ENCODE results near the gene COG7.

DNA sequence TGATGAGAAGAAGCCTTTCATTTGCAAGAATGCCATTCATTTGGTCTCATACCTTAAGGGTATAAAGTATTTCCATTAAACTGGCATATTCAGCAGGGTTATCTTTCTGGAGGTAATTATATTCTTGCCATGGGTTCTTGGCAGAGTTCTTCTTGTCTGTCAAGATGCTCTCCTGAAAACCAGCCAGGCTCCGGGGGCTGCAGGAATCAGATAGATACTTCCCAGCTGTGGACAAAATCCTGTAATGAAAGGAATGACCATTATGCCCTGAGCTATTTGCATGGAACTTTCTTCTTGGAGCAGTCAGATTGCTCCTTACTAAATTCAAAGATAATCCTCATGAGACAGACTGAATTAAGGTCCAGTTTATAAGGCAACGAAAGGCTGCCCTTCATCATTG, 47.0 kb downstream of the COG7 start:
- TF ChIP-seq, protein P1, sequence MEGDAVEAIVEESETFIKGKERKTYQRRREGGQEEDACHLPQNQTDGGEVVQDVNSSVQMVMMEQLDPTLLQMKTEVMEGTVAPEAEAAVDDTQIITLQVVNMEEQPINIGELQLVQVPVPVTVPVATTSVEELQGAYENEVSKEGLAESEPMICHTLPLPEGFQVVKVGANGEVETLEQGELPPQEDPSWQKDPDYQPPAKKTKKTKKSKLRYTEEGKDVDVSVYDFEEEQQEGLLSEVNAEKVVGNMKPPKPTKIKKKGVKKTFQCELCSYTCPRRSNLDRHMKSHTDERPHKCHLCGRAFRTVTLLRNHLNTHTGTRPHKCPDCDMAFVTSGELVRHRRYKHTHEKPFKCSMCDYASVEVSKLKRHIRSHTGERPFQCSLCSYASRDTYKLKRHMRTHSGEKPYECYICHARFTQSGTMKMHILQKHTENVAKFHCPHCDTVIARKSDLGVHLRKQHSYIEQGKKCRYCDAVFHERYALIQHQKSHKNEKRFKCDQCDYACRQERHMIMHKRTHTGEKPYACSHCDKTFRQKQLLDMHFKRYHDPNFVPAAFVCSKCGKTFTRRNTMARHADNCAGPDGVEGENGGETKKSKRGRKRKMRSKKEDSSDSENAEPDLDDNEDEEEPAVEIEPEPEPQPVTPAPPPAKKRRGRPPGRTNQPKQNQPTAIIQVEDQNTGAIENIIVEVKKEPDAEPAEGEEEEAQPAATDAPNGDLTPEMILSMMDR (IDR thresholded peaks at IDR 0.05) = no peak
- no peak for TF ChIP-seq POLR2A (IDR thresholded peaks at IDR 0.05)

All from body of pancreas (tissue), 4 donors.